Stimulated activated CD8-positive, alpha-beta memory T cell treated with anti-CD3 and anti-CD28 coated beads, Interleukin-7, amount 100 ng/mL, for 24 hours (primary cell): ENCODE measurements around the gene GCLM.
"Not testable (repeated sequence)": the region's sequence is repeated elsewhere in the genome, so short reads cannot be mapped to it uniquely, and the experiment has no call there.

ENCODE experiments used
- DNase-seq: peaks from one replicate; pipeline ENCODE4 v3.0.0-alpha.2; 2020; ENCODE audit warnings: low read depth

The GCLM gene

GRCh38 chr1:93888900-93889299 lies 20.3 kb downstream of the GCLM start:
- DNase-seq: no peak

- no peak for DNase-seq
Observed at GRCh38 chr1:93882269-93882668, 27.0 kb downstream of the GCLM start.

- no peak for DNase-seq
Observed at GRCh38 chr1:93880731-93881130, 28.5 kb downstream of the GCLM start.

- DNase-seq: peak; percentile 85
Observed at GRCh38 chr1:93878889-93879586, 30.2 kb downstream of the GCLM start, which contains the start of gene DNTTIP2. Gene DNTTIP2 (minus strand): TSS chr1:93879206. CDS start chr1:93879148, 58 bp downstream.

- DNase-seq: peak; percentile 46
Observed at GRCh38 chr1:93878501-93878888, 30.7 kb downstream of the GCLM start.

GRCh38 chr1:93877529-93877928 lies 31.7 kb downstream of the GCLM start:
- no peak for DNase-seq

GRCh38 chr1:93876244-93876643 lies 33.0 kb downstream of the GCLM start:
- DNase-seq: no peak

- no peak for DNase-seq
Observed at GRCh38 chr1:93874025-93874651, 35.1 kb downstream of the GCLM start.

GRCh38 chr1:93871366-93871765 lies 37.9 kb downstream of the GCLM start:
- DNase-seq: no peak

GRCh38 chr1:93869653-93870052 lies 39.6 kb downstream of the GCLM start:
- no peak for DNase-seq

- not testable (repeated sequence) for DNase-seq
Observed at GRCh38 chr1:93868492-93868891, 40.7 kb downstream of the GCLM start.

GRCh38 chr1:93865253-93865652 lies 44.0 kb downstream of the GCLM start:
- no peak for DNase-seq

- no peak for DNase-seq
Observed at GRCh38 chr1:93864175-93864574, 45.1 kb downstream of the GCLM start.

GRCh38 chr1:93857653-93858052 lies 51.6 kb downstream of the GCLM start:
- DNase-seq: not testable (repeated sequence)

GRCh38 chr1:93855983-93856382 lies 53.2 kb downstream of the GCLM start:
- DNase-seq: not testable (repeated sequence)

GRCh38 chr1:93853940-93854339 lies 55.3 kb downstream of the GCLM start:
- no peak for DNase-seq

- no peak for DNase-seq
Observed at GRCh38 chr1:93851878-93852277, 57.4 kb downstream of the GCLM start.

GRCh38 chr1:93851327-93851712 lies 57.9 kb downstream of the GCLM start:
- DNase-seq: no peak

GRCh38 chr1:93850687-93851326 lies 58.4 kb downstream of the GCLM start:
- peak; percentile 15 for DNase-seq

- DNase-seq: no peak
Observed at GRCh38 chr1:93848350-93848883, 60.8 kb downstream of the GCLM start.

GRCh38 chr1:93847811-93848288 lies 61.4 kb downstream of the GCLM start:
- DNase-seq: peak; percentile 31

GRCh38 chr1:93846992-93847810 lies 62.0 kb downstream of the GCLM start:
- peak; percentile 80 for DNase-seq
